H9 (cell line): Measurements from ENCODE around the gene BOLA3. TPM values are rescaled to one million over a fixed set of nuclear protein-coding genes. Genes with fewer than 3 reads are reported as not detected.

Experiments used
- DNase-seq: peaks from one replicate; pipeline ENCODE4 v3.0.0-alpha.2; 2017
- H2AFZ ChIP-seq: one replicate; pipeline ENCODE4 v1.6.1; 2013; ENCODE audit warnings: mild to moderate bottlenecking, low read length, control low read depth, moderate library complexity
- H2AK5ac ChIP-seq: 2 replicates; pipeline ENCODE4 v1.6.1; 2013; ENCODE audit warnings: low read length, control low read depth, mixed read lengths; ENCODE audit not compliant: insufficient read length
- H2BK120ac ChIP-seq: one replicate; pipeline ENCODE4 v1.6.1; 2013; ENCODE audit warnings: low read depth, mild to moderate bottlenecking, low read length, control low read depth, inconsistent platforms; ENCODE audit not compliant: poor library complexity, severe bottlenecking
- H2BK12ac ChIP-seq: 2 replicates; pipeline ENCODE4 v1.6.1; 2013; ENCODE audit warnings: low read length, control low read depth, mixed read lengths, low read depth; ENCODE audit not compliant: insufficient read length
- H2BK15ac ChIP-seq: 2 replicates; pipeline ENCODE4 v1.6.1; 2013; ENCODE audit warnings: low read depth, low read length, control low read depth
- H2BK20ac ChIP-seq: one replicate; pipeline ENCODE4 v1.6.1; 2013; ENCODE audit warnings: low read depth, mild to moderate bottlenecking, low read length, control low read depth, inconsistent platforms; ENCODE audit not compliant: poor library complexity, severe bottlenecking
- H2BK5ac ChIP-seq: 2 replicates; pipeline ENCODE4 v1.6.1; 2013; ENCODE audit warnings: low read length, control low read depth, mixed read lengths; ENCODE audit not compliant: insufficient read length
- H3K14ac ChIP-seq: 2 replicates; pipeline ENCODE4 v1.6.1; 2013; ENCODE audit warnings: low read length, control low read depth; ENCODE audit not compliant: insufficient read depth
- H3K18ac ChIP-seq: 2 replicates; pipeline ENCODE4 v1.6.1; 2013; ENCODE audit warnings: low read depth, mild to moderate bottlenecking, mixed read lengths, low read length, control low read depth; ENCODE audit not compliant: insufficient read length
- H3K23ac ChIP-seq: 2 replicates; pipeline ENCODE4 v1.6.1; 2013; ENCODE audit warnings: low read length, control low read depth, mixed read lengths, low read depth; ENCODE audit not compliant: insufficient read length
- H3K23me2 ChIP-seq: 2 replicates; pipeline ENCODE4 v1.6.1; 2013; ENCODE audit warnings: low read depth, mild to moderate bottlenecking, mixed read lengths, low read length, control low read depth; ENCODE audit not compliant: insufficient read length, poor library complexity, severe bottlenecking
- H3K27ac ChIP-seq: 2 replicates; pipeline ENCODE4 v1.5.1; 2013; ENCODE audit warnings: low read length, control low read depth, mixed read lengths, low read depth; ENCODE audit not compliant: insufficient read length
- H3K27me3 ChIP-seq: 2 replicates; pipeline ENCODE4 v1.6.1; 2013; ENCODE audit warnings: low read length, control low read depth, inconsistent platforms; ENCODE audit not compliant: insufficient read depth
- H3K4ac ChIP-seq: 2 replicates; pipeline ENCODE4 v1.6.1; 2013; ENCODE audit warnings: low read depth, mild to moderate bottlenecking, control low read depth, inconsistent platforms, low read length, moderate library complexity
- H3K4me1 ChIP-seq: 2 replicates; pipeline ENCODE4 v1.6.1; 2013; ENCODE audit warnings: low read length, control low read depth, inconsistent platforms; ENCODE audit not compliant: insufficient read depth
- H3K4me2 ChIP-seq: 2 replicates; pipeline ENCODE4 v1.6.1; 2013; ENCODE audit warnings: low read length, control low read depth, mixed read lengths; ENCODE audit not compliant: insufficient read length, insufficient read depth
- H3K56ac ChIP-seq: 2 replicates; pipeline ENCODE4 v1.6.1; 2013; ENCODE audit warnings: low read depth, mild to moderate bottlenecking, mixed read lengths, low read length, control low read depth; ENCODE audit not compliant: insufficient read length
- H3K79me1 ChIP-seq: 2 replicates; pipeline ENCODE4 v1.6.1; 2013; ENCODE audit warnings: low read depth, mild to moderate bottlenecking, moderate library complexity, low read length, control low read depth, inconsistent platforms; ENCODE audit not compliant: insufficient read depth, poor library complexity, severe bottlenecking
- H3K79me2 ChIP-seq: 2 replicates; pipeline ENCODE4 v1.6.1; 2013; ENCODE audit warnings: low read length, control low read depth, inconsistent platforms; ENCODE audit not compliant: insufficient read depth
- H3K9ac ChIP-seq: 2 replicates; pipeline ENCODE4 v1.6.1; 2013; ENCODE audit warnings: low read length, control low read depth, mixed read lengths; ENCODE audit not compliant: insufficient read length; ENCODE audit errors: extremely low read depth
- H3K9me3 ChIP-seq: one replicate; pipeline ENCODE4 v1.6.1; 2013; ENCODE audit warnings: low read depth, low read length, inconsistent platforms; ENCODE audit not compliant: control insufficient read depth
- H3T11ph ChIP-seq: one replicate; pipeline ENCODE4 v1.6.1; 2013; ENCODE audit warnings: mild to moderate bottlenecking, low read length, control low read depth, inconsistent platforms
- H4K20me1 ChIP-seq: one replicate; pipeline ENCODE4 v1.6.1; 2013; ENCODE audit not compliant: control insufficient read depth, insufficient read length, insufficient read depth
- H4K5ac ChIP-seq: 2 replicates; pipeline ENCODE4 v1.6.1; 2013; ENCODE audit warnings: low read depth, mild to moderate bottlenecking, mixed read lengths, low read length, control low read depth; ENCODE audit not compliant: insufficient read length
- H4K8ac ChIP-seq: replicated peaks from 2 replicates; pipeline ENCODE4 v1.6.1; 2013; ENCODE audit warnings: low read length, control low read depth, mixed read lengths, low read depth; ENCODE audit not compliant: insufficient read length
- H4K91ac ChIP-seq: 2 replicates; pipeline ENCODE4 v1.6.1; 2013; ENCODE audit warnings: low read depth, mild to moderate bottlenecking, moderate library complexity, mixed read lengths, low read length, control low read depth; ENCODE audit not compliant: insufficient read length
- H3K27ac Mint-ChIP-seq, 3 experiments: 2 replicates in 2 of 3; 3 replicates in 1 of 3; pipeline ENCODE4 v1.8.0; 2020 to 2021; ENCODE audit warnings: mixed read lengths in 3 of 3, mild to moderate bottlenecking in 1 of 3, moderate library complexity in 1 of 3
- H3K27me3 Mint-ChIP-seq: 2 replicates; pipeline ENCODE4 v1.8.0; 2021; ENCODE audit warnings: low read depth, mild to moderate bottlenecking, moderate library complexity, mixed read lengths
- H3K36me3 Mint-ChIP-seq, 3 experiments: 2 replicates in 2 of 3; 3 replicates in 1 of 3; pipeline ENCODE4 v1.8.0; 2020 to 2021; ENCODE audit warnings: low read depth in 3 of 3, mixed read lengths in 3 of 3; ENCODE audit not compliant: insufficient read depth in 1 of 3
- H3K4me1 Mint-ChIP-seq, 2 experiments: 2 replicates each; pipeline ENCODE4 v1.8.0; 2020; ENCODE audit warnings: mixed read lengths in 2 of 2
- H3K4me3 Mint-ChIP-seq, 2 experiments: 2 replicates in 1 of 2; 3 replicates in 1 of 2; pipeline ENCODE4 v1.8.0; 2020 to 2021; ENCODE audit warnings: mild to moderate bottlenecking in 2 of 2, mixed read lengths in 2 of 2, moderate library complexity in 1 of 2
- H3K9me3 Mint-ChIP-seq, 2 experiments: 2 replicates in 1 of 2; 3 replicates in 1 of 2; pipeline ENCODE4 v1.8.0; 2020; ENCODE audit warnings: mild to moderate bottlenecking in 2 of 2, mixed read lengths in 2 of 2, moderate library complexity in 1 of 2
- total RNA-seq: library from RNA; stranded (reverse); gene quantifications from 2 replicates; pipeline ENCODE4 v1.2.1, GENCODE V29; 2021
- TF ChIP-seq, protein P1 (sequence below): fragments of 200-600 bp; sonication (generic); conservative IDR thresholded peaks from 3 replicates; pipeline ENCODE4 v1.8.0; 2021; ENCODE audit warnings: antibody characterized with exemption, mild to moderate bottlenecking

Gene BOLA3
- total RNA-seq, 1 experiment from 2014 or later = 45.0 TPM

DNA sequence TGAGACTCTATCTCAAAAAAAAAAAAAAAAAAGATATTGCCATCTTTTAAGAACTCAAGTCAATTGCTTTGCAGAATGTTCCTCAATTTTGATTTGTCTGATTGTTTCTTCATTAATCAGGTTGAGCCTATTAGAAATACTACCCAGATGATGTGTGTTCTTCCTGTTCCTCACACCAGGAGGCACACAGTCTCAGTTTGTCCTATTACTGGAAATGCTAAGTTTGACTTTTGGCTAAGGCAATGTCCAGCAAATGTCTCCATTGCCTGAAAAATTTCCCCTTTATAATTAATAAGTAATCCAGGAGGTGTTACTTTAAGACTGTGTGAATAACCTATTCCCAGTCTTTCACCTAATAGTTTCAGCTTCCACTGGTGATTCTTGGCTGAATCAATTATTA is 28.4 kb downstream of the BOLA3 start:
- H3K4ac ChIP-seq = no peak overlapping the region
- no peak overlapping the region for H4K91ac ChIP-seq
- H3K27me3 ChIP-seq = no peaks in the 10 kb centered on the region
- H3K4me2 ChIP-seq = no peak overlapping the region
- H4K5ac ChIP-seq = no peak overlapping the region
- H3K79me2 ChIP-seq = no peaks in the 10 kb centered on the region
- no peak overlapping the region for H3K27ac ChIP-seq
- H3K36me3 Mint-ChIP-seq = peaks cover 3 to 10% (median 3%) of the 10 kb centered on the region in 3 experiments; a peak in 4 of 7 replicates
- peaks cover 13% of the 10 kb centered on the region for H3K9me3 ChIP-seq
- H3K23me2 ChIP-seq = peaks cover 3% of the 10 kb centered on the region
- no peak overlapping the region for H2BK12ac ChIP-seq
- no peak overlapping the region for H4K8ac ChIP-seq
- no peaks in the 10 kb centered on the region for H3K4me1 Mint-ChIP-seq
- peaks cover 7% of the 10 kb centered on the region for H3K27me3 Mint-ChIP-seq
- H3K56ac ChIP-seq = no peak overlapping the region
- H2BK20ac ChIP-seq = no peak overlapping the region
- H3K79me1 ChIP-seq = no peaks in the 10 kb centered on the region
- no peak overlapping the region for H3K9ac ChIP-seq
- no peak overlapping the region for H2BK120ac ChIP-seq
- no peak overlapping the region for H2BK15ac ChIP-seq
- no peak overlapping the region for H3K27ac Mint-ChIP-seq
- TF ChIP-seq, protein P1, sequence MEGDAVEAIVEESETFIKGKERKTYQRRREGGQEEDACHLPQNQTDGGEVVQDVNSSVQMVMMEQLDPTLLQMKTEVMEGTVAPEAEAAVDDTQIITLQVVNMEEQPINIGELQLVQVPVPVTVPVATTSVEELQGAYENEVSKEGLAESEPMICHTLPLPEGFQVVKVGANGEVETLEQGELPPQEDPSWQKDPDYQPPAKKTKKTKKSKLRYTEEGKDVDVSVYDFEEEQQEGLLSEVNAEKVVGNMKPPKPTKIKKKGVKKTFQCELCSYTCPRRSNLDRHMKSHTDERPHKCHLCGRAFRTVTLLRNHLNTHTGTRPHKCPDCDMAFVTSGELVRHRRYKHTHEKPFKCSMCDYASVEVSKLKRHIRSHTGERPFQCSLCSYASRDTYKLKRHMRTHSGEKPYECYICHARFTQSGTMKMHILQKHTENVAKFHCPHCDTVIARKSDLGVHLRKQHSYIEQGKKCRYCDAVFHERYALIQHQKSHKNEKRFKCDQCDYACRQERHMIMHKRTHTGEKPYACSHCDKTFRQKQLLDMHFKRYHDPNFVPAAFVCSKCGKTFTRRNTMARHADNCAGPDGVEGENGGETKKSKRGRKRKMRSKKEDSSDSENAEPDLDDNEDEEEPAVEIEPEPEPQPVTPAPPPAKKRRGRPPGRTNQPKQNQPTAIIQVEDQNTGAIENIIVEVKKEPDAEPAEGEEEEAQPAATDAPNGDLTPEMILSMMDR = no peak
- no peak overlapping the region for H2AFZ ChIP-seq
- no peaks in the 10 kb centered on the region for H4K20me1 ChIP-seq
- no peak overlapping the region for H2BK5ac ChIP-seq
- no peak overlapping the region for H3K23ac ChIP-seq
- no peaks in the 10 kb centered on the region for H3K4me1 ChIP-seq
- no peak overlapping the region for H3K18ac ChIP-seq
- no peak overlapping the region for H3K4me3 Mint-ChIP-seq
- no peak overlapping the region for H2AK5ac ChIP-seq
- H3T11ph ChIP-seq = no peak overlapping the region
- H3K14ac ChIP-seq = no peak overlapping the region
- peaks cover 15 to 17% of the 10 kb centered on the region in 2 experiments for H3K9me3 Mint-ChIP-seq
- DNase-seq = no peak
